GM12891 (cell line): ENCODE data around the gene OSBPL1A.

Experiments used
- PAX5 ChIP-seq: IDR thresholded peaks from 2 replicates; pipeline ENCODE4 v1.6.1; 2011; ENCODE audit warnings: low read length, moderate library complexity, mild to moderate bottlenecking; ENCODE audit not compliant: insufficient read depth, severe bottlenecking
- POLR2A ChIP-seq: IDR thresholded peaks from 2 replicates; pipeline ENCODE4 v1.6.1; 2011; ENCODE audit warnings: low read depth, low read length, control low read depth
- POLR2AphosphoS5 ChIP-seq: IDR thresholded peaks from 2 replicates; pipeline ENCODE4 v1.6.1; 2011; ENCODE audit warnings: low read depth, low read length, control low read depth
- SPI1 ChIP-seq: IDR thresholded peaks from 2 replicates; pipeline ENCODE4 v1.6.1; 2011; ENCODE audit warnings: low read depth, low read length, control low read depth
- TAF1 ChIP-seq: IDR thresholded peaks from 2 replicates; pipeline ENCODE4 v1.6.1; 2011; ENCODE audit warnings: low read depth, low read length, control low read depth

GRCh38 chr18:24239341-24239740, 158.3 kb downstream of the OSBPL1A start:
- TF ChIP-seq SPI1 (no peak), POLR2A (no peak), POLR2AphosphoS5 (no peak), TAF1 (no peak), PAX5 (no peak)
